Mucosa of descending colon (tissue), 3 donors: ENCODE results near the gene PTGDS. TPM values are rescaled to one million over a fixed set of nuclear protein-coding genes. Genes with fewer than 3 reads are reported as not detected.

ENCODE experiments used
- ATAC-seq: fragments of 200-7000 bp; cut with Tn5 transposase; one replicate; pipeline ENCODE4 v1.9.1; 2020; ENCODE audit warnings: mild to moderate bottlenecking, moderate library complexity
- DNase-seq, 3 donors: peaks; one replicate each; pipeline ENCODE4 v3.0.0-alpha.2; 2020
- H3K36me3 ChIP-seq: fragments of 200-600 bp; one replicate; pipeline ENCODE4 v1.8.0; 2021; ENCODE audit warnings: low read depth, mild to moderate bottlenecking
- H3K4me1 ChIP-seq: fragments of 200-600 bp; one replicate; pipeline ENCODE4 v1.8.0; 2021; ENCODE audit warnings: low read depth, mild to moderate bottlenecking
- H3K4me3 ChIP-seq: fragments of 200-600 bp; one replicate; pipeline ENCODE4 v1.8.0; 2021; ENCODE audit warnings: mild to moderate bottlenecking
- H3K9me3 ChIP-seq: fragments of 200-600 bp; one replicate; pipeline ENCODE4 v1.8.0; 2021; ENCODE audit warnings: mild to moderate bottlenecking
- CTCF ChIP-seq: fragments of 200-600 bp; IDR thresholded peaks from one replicate; pipeline ENCODE4 v1.8.0; 2022; ENCODE audit warnings: antibody characterized with exemption, mild to moderate bottlenecking
- intact Hi-C, 2 donors: fragments of 100-400 bp; cut with DNase I in 1 of 2; cut with micrococcal nuclease in 1 of 2; formaldehyde crosslinking; loops; one replicate each; pipeline versions ENCODE4 v1.11.0 to v1.11.1; 2022; cut with DNase I, micrococcal nuclease
- total RNA-seq, 3 donors: library from RNA; stranded (reverse); fragmentation: NEBNext Ultra II Directional in 2 of 3; extraction: Animal tissue kit (Norgen Biotek cat#: 25700) in 2 of 3; gene quantifications; one replicate each; pipeline versions ENCODE4 v1.2.1 to v1.2.4, GENCODE V29; 2021 to 2023
- donor health status: DM: no; HTN: no; CAD: no; lungs with moderate emphysema.
- donor health status: DM: no; HTN: no; CAD: no.
- donor health status: DM: no; HTN: yes; CAD: no.

Gene PTGDS
- total RNA-seq, 3 donors from 2014 or later = 2.5 to 45.4 (median 16.1) TPM

GRCh38 chr9:137009938-137010732 is 32.8 kb downstream of the PTGDS start:
- H3K9me3 ChIP-seq = no peaks in the 10 kb centered on the region
- no peak for TF ChIP-seq CTCF
- no peaks in the 10 kb centered on the region for H3K36me3 ChIP-seq
- no peak overlapping the region for H3K4me3 ChIP-seq
- no peak for DNase-seq
- no peak for ATAC-seq
- no peaks in the 10 kb centered on the region for H3K4me1 ChIP-seq
- intact Hi-C loops = no loop called here

GRCh38 chr9:137011156-137011555 is 33.9 kb downstream of the PTGDS start:
- no peak for TF ChIP-seq CTCF
- H3K4me1 ChIP-seq = no peaks in the 10 kb centered on the region
- H3K4me3 ChIP-seq = no peak overlapping the region
- ATAC-seq (no peak), DNase-seq (no peak)
- no peaks in the 10 kb centered on the region for H3K9me3 ChIP-seq
- H3K36me3 ChIP-seq = no peaks in the 10 kb centered on the region
- intact Hi-C loops = no loop called here

GRCh38 chr9:137011907-137012675 is 34.8 kb downstream of the PTGDS start:
- no peak for ATAC-seq
- Histone ChIP-seq H3K4me1 (no peaks in the 10 kb centered on the region), H3K36me3 (no peaks in the 10 kb centered on the region), H3K4me3 (no peak overlapping the region), H3K9me3 (no peaks in the 10 kb centered on the region)
- intact Hi-C loops = no loop called here
- no peak for DNase-seq
- no peak for TF ChIP-seq CTCF

- H3K9me3 ChIP-seq = no peaks in the 10 kb centered on the region
- ATAC-seq (no peak), DNase-seq (no peak)
- intact Hi-C loops = no loop called here
- no peak for TF ChIP-seq CTCF
- no peaks in the 10 kb centered on the region for H3K4me1 ChIP-seq
- H3K4me3 ChIP-seq = no peak overlapping the region
- H3K36me3 ChIP-seq = no peaks in the 10 kb centered on the region
Observed at GRCh38 chr9:137012694-137013570, 35.6 kb downstream of the PTGDS start.

- no peak for DNase-seq
- intact Hi-C loops = no loop called here
- no peaks in the 10 kb centered on the region for H3K36me3 ChIP-seq
- no peaks in the 10 kb centered on the region for H3K9me3 ChIP-seq
- H3K4me3 ChIP-seq = no peak overlapping the region
- no peak for ATAC-seq
- H3K4me1 ChIP-seq = no peaks in the 10 kb centered on the region
- no peak for TF ChIP-seq CTCF
Observed at GRCh38 chr9:137013571-137013940, 36.3 kb downstream of the PTGDS start.
